NCI-H510A treated with DMSO at 0.1 percent for 48 hours (cell line): ENCODE results near the gene MYO1E.
"Not testable (repeated sequence)": the region's sequence is repeated elsewhere in the genome, so short reads cannot be mapped to it uniquely, and the experiment has no call there.

ENCODE experiments used
- DNase-seq: peaks from one replicate; lab custom pipeline; 2025; lab: John Stamatoyannopoulos, UW

The MYO1E gene

DNA sequence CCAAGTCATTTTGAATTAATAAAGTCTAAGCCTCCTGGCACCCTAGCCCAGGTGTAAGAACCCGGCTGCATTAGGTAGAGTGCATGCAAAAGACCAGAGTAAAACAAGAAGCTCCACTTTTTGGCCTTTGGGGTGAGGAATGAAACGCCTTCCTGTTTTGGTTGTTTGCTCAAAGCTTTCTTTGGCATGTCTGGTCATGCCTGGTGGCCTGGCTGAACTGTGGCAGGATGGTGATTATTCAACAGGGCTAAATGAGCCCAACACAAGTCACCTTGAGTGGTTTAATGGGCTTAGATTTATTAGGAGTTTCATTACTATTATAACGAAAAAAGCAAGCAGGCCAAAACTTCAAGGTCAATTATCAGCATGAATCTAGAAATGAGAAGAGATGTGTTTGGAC, 206.9 kb downstream of the MYO1E start:
- peak; percentile 59 for DNase-seq

DNA sequence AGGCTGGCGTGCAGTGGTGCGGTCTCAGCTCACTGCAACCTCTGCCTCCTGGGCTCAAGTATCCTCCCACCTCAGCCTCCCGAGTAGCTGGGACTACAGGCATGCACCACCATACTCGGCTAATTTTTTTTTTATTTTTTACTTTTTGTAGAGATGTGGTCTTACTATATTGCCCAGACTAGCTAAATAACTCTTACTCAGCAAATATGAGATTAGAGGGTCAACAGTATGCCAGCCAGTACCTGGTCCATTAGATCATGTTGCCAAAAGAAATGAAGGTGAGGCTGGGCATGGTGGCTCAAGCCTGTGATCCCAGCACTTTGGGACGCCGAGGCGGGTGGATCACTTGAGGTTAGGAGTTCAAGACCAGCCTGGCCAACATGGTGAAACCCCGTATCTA, 210.6 kb downstream of the MYO1E start:
- not testable (repeated sequence) for DNase-seq

DNA sequence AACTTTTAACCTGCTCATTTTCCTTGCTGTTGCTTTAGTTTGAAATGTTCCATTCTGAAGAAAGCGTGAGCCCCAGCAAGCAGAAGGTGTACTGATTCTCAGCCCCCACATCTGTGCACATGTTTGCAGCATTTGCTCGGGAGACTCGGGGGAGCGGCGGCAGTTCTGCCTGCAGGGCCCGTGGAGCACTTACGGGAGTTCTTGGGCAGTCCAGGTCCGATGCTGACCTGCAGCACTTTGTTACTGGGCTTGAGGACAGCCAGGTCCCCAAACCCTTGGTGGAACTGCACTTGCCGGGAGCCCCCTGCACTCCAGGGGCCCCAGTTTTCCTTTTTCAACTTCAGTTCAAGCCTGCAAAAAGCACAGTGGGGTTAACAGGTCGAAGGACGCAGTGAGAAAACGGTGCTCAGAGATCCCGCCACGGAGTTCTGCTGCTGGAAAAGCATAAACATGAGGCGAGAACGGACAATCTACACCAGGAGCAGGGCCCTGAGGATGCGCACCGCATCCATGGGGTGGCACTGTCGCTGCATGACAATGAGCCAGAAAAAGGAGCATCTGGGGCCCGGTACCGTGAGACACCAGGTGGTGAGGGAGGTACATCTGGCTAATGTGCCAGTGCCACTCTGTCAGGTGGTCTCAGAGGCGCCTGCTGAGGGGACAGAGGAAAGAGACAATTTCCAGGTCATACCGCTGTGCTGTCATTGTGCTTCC, 211.6 kb downstream of the MYO1E start:
- peak; percentile 43 for DNase-seq

DNA sequence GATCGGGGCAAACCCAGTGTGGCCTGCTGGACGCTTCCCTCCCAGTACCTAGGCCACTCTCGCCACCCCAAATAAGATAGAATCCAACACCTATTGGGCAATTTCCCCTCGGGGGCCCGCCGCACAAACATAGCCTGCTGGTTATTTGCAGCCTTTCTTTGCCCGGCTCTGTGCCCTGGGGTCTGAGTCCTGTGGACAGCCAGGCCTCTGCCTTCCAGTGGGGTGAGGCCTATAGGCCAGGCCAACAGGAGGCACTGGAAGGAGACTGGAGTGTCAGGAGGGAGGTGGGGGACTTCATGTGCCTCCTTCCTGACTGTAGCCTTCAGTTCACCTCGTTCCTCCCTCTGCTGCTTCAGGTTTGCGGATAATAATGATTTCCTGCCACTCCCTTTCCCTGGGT, 213.5 kb downstream of the MYO1E start:
- no peak for DNase-seq

DNA sequence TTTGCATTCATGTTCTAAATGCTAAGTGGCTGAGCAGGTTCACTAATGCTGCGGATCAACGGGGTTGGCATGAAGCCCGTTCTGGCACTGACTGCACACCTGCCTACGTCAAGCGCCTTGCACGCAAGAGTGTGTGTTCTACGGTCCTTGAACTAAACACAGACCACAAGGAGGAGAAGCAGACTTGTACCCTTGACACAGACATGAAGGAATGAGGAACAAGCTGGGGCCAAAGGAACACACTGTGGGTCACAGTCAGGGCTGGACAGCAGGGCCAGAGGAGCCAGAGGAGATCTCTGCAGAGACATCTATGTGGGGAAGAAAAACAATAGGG, 214.0 kb downstream of the MYO1E start:
- DNase-seq, result peak; percentile 77

DNA sequence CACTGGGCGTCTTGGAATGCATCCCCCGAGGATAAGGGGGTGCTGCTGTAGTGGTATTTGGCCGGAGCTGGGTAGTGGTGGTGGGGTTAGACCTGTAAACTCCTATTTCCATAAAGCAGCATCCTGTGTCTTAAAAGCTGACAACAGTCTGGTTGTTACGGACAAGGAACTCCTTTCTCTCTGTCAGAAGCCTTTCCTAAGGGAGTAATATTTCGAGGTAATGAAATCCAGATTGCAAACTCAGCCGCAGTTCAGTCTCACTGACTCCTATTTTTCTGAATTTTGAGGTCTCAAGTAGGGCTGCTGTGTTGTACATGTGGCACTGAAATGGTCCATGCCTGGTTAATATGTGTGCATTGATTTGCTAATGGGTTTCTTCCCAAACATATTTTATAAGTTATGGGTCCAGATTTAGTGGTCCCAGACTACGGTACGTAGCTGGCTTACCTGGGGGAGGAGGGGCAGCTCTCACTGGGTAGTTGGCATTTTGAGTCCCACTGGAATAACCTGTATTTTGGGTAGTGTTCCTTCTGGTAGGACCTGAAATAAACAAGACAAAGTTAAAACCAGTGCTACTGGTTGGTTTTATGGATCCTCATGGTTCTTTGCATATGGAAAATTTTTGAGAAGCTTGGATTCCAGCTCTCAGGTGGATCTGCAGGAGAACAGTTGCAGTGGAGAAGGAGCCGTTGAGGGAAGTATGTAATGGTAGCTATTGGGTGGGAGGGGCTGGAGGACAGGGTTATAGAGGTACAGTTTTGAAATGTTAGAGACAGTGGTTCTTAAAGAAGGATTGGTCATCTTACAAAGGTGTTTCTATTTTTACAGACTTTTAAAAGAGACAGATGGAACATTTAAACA, 214.6 kb downstream of the MYO1E start:
- peak; percentile 62 for DNase-seq

DNA sequence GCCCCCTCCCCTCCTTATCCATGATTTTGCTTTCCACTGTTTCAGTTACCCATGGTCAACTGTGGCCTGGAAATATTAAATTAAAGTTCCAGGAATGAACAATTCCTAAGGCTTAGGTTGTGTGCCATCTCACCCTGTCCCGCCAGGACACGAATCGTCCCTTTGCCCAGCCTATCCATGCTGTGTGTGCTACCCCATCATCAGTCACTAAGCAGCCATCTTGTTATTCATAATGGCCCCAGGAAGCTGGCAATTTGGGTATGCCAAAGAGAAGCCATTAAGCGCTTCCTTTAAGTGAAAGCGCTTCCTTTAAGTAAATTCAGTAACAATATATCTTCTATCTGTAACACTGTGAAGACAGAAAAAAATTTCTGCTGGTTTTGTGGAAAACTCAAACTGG, 215.3 kb downstream of the MYO1E start:
- no peak for DNase-seq

DNA sequence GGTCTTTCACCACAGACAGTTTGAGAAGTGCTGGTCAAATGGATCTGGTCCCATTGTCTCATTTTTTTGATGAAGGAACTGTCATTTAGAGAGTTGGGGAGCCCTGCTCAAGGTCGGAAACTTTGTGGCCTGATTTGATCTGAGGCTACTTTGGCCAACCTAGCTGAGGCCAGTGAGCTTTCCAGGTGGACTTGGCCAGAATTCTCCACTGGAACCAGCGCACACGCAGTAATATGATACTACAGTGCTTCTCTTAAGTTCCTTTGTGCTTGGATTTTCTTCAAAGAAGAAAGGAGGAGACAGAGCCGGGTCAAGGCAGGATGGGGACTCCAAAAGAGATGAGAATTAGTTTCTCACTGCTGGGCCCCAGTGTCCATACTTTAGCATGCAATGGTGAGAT, 217.2 kb downstream of the MYO1E start:
- no peak for DNase-seq

DNA sequence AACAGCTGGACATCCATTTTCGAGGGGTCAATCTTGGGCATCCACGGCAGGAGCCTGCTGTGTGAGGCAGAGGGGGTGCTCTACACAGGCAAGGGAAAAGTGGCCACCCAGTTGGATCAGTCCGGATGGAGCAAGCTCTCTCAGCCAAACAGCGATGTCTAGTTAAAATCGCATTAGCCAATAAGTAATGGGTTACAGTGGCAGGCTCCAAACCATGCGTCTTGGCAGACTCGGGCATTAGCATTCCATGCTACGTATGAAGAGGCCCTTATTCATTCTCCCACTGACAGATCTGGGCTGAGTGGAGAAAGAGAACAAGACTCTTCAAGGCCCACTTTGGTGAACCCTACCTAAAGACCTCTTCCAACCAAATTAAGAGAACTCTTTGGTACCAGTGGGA, 218.4 kb downstream of the MYO1E start:
- no peak for DNase-seq

DNA sequence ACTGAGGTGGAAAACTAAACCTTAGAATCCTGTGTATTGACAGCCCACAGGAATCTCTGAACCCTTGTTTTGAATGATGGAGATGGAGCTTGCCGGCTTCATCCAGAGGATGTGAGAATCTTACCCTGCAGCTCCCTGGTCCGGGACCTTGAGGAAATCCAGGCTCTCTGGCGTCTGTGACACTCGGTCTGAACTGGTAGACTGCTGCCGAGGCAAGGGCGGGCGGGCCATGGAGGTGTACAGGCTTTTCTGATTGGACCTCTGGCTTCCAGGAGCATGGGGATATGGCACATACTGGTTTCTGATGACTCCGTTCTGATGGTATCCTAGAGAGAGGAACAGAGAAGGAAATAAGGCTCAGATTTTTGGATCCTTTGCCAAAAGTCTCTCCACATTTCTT, 219.2 kb downstream of the MYO1E start:
- DNase-seq, result no peak

DNA sequence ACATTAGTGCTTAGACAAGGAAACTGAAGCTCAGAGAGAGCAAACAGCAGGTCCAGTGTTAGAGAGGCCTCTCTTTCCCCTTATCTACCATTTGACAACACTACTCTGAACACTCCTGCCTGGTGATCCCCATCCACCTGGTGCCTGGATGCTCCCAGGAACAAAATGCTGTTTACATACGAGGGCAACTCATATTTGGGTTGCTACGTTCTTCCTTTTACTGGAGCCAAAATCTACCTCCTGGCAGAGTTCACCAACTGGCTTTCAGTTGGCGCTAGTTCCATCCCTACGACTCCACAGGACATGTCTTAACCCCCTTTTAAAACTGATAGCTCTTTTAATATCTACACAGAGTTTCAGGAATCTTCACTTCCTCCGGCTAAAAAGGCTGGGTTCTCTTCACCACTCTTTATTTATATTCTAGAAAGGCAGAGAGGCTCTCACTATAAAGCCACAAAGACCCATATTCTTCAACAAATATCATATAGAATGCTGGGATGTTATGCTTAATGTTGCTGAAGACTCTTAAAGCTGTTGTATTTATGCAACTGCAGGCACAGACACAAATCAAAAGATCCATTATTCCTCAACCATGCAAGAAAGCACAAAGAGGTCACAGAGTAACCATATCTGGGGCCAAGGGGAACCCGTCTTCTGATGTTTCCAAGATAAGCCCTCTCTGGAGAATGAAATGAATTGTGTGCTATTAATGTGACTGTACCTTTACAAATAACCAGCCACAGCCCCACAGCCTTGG, 219.8 kb downstream of the MYO1E start:
- no peak for DNase-seq

DNA sequence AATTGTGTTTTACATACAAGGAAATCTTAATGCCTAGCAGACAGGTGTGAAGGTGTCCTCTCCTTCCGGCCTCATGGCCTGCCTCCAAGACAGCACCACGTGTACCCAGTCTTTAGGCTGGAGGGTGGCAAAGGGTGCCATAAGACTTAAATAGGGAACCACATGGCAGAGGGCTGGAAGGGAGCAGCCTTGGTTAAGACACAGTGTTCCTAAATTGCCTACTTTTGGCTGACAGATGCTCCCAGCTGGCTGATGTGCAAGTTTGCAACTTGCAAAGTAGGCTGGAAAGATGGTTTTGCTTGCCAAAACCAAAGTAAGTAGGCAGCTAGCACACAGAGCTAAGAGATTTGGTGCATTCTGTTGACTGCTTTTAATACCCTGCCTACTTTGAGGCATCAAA, 222.5 kb downstream of the MYO1E start:
- DNase-seq, result no peak

DNA sequence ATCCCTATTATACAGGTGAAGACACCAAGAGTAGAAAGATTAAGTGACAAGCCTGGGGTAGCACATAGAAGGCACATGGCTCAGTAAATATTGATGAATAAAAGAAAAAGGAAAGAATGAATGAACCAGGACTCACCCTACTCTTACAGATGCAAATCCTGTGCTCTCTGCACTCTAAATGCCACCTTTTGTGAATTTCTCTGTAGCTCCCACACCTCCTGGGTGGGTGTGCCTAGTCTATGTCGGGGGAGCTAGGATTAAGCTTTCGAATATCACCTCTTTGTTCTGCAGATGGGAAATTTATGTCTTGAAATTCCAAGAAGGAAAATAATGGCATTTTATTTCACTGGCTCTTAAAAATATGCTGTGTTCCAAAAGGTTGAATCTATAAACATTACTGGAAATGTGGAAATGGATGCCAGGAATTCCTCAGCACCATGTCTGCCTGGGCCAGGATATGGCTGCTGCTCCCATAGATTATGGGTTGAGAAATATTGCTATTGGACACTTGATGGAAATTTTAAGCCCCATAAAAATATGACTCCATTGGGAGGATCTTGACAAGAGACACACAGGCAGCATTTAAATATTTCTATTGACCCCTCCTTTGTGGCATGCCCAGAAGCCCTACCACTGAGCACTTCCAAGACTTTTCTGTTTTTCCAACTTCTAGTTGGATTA, 224.4 kb downstream of the MYO1E start:
- no peak for DNase-seq

DNA sequence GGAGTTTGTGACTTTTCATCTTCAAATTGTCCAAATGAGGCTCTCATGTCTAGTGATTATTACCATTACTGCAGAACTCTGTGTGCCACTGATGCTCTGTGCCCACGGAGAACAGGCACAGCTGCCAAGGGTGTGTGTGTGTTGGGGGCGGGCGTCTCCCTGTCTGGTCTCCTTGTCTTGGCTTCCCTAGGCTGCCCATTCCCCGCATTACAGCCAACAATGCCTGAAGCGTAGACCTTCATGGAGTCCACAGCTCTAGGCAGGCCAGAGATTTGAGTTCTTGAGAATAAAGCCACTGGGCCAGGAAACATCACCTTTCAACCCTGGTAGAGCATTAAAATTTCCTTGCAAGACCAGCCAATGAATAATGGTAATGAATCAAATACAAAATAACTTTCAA, 225.0 kb downstream of the MYO1E start:
- DNase-seq, result no peak

DNA sequence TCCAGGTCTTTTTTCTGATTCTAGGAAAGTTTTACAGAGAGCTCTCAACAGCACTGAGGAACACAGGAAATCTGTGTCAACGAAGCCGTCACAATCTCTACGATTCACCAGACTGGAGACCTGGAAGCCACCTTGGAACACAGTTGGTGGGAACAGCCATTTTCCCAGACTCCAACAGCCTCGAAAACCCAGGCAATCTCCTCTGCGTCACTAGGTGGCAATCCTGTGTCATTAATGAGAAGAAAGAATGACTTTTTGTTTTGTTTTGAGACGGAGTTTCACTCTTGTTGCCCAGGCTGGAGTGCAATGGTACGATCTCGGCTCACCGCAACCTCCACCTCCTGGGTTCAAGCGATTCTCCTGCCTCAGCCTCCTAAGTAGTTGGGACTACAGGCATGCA, 228.1 kb downstream of the MYO1E start:
- not testable (repeated sequence) for DNase-seq

DNA sequence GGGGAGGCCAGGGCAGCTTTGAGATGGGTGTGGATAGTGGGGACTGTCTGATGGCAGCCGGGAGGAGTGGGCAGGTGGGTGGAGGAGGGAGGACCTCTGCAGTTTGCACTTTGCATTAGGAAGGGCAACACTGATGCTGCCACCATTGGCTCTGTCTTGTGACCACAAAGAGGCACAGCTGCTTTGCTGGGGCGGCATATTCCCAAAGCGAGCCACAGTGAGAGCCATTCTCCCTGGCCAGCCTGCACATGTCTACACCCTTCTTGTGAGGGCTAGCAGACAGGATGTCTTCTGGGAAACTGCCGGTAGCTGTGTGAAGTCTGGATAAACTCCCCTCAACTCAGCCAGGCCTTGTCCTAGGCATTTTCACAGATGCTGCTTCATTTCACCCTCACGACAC, 229.4 kb downstream of the MYO1E start:
- DNase-seq, result no peak

DNA sequence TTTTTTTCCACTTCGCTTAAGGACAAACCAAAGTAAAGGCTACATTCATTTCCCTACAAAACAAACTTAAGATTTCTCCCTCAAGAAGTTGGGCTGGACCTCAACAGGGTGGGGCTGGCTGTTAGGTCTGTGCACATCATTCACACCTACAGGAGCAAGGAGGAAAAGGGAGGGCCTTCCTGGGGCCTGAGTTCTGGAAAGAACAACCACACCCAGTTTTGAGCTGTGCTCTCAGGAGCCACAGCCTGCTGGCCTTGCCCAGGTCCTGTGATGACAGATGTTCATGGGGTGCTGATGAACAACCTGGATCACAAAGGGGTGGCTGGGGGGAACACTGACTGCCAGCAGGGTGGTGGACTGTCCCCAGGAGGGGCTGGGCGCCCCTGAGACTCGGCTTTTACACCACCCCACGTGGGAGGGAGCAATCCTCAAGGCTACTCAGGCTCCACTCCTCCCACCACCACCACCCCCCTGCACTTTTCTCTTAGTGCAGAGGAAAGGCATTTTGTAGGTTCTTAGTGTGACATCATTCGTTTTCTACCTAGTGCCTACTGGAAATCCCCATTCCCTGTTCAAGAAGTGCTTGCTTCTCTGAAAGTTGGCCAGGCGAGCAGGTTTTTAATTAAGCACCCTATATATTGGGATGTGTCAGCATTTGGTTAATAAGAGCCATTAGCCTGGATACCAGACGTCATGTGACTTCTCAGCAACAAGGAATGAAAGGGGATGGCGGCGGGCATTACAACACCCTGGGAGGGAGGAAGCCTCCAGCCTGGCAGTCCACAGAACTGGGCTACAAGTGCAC, 232.0 kb downstream of the MYO1E start:
- no peak for DNase-seq

DNA sequence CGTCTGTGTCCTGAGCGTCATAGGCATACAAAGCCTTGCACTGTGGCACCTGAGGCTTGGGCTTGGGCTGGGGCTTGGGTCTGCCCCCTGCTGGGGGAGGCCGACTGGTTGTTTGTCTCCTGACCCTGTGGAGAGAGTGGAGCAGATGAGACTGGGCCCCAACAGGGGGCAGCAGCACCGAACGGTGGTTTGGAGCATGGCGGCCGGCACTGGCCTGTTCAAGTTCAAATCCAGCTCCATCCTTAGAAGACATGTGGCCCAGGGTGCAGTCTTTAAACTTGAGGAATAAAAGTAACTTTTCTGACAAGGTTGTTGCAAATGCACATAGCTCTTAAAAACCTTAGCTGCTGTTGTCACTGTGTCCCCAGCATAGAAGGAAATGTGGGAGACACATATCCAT, 234.4 kb downstream of the MYO1E start:
- no peak for DNase-seq

DNA sequence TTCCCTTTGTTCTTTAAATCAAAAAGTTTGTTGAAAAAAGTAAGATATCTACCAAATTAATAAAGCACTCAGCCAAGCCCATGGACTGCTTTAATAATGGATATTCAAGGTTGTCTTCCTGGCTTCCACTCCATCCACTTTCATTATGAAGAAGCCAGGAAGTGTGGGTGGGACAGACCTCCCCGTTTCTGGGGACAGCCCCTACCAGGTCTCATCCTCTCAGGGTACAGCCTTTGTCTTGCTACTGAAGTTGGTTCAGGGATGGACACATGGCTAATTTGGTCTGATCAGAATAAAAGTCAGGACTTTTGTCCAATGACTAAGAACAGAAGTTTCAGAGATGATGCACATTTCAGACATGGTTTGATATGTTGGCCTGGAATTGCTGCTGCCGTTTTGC, 235.1 kb downstream of the MYO1E start:
- DNase-seq, result no peak

DNA sequence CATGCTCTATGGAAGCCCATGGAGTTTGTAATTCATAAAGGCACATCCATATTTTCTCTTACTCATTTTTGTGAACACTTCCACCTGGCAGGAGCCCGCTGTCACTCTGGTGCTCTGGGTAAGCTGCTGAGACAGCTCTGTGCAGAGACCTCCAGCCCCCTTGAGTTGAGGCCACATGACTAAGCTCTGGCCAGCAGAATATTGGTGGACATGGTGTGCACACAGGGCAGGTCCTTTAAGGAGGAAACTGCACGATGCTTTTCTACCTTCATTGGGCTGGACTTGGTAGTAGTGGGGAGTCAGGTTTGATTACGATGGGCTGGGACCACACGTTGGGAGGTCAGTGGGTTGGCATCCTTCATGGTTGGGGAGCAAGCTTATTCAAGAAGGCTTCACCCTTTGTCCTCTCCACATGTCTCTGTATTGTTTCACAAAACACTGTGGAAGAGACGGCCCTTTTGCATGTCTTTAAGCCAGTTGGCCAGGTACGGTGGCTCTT, 238.7 kb downstream of the MYO1E start:
- DNase-seq, result no peak

DNA sequence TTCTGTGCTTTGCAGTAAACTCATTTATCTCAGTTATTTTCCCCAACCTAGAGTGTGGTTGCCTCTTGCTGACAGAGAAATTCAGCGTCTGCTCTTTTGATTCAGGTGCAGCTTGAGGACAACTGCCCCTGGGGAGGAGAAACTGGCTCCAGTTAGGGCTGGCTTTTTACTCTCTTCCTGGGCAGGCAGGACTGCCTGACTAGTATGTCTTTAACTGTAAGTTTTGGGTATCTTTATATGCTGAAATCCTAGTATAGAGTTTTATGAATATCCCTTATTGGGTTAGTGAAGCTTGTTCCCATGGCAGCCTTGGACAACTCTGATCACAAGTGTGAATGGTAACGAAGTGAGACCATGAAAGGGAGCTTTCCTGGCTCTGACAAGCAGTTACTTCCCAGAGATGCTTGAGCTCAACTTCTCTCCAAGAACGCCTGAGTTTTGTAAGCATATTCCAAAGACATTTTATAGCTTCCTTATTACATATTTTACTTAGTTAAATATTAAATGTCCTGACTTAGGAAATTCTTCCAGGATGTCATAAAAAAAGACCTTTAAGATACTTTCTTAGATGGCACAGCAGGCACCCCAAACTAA, 240.6 kb downstream of the MYO1E start:
- no peak for DNase-seq
